Ectodermal cell (in vitro differentiated cells): ENCODE measurements around the gene KPNA4.
"Not testable (repeated sequence)": the region's sequence is repeated elsewhere in the genome, so short reads cannot be mapped to it uniquely, and the experiment has no call there.

Experiments used
- H3K27ac ChIP-seq: 2 replicates; pipeline ENCODE4 v1.7.0; 2013; ENCODE audit warnings: mild to moderate bottlenecking, low read depth, low read length; ENCODE audit not compliant: insufficient read depth, poor library complexity, severe bottlenecking
- H3K27me3 ChIP-seq: 2 replicates; pipeline ENCODE4 v1.7.0; 2013; ENCODE audit warnings: mild to moderate bottlenecking, low read length; ENCODE audit not compliant: insufficient read depth, control insufficient read depth, poor library complexity, severe bottlenecking
- H3K36me3 ChIP-seq: one replicate; pipeline ENCODE4 v1.7.0; 2013; ENCODE audit warnings: low read length; ENCODE audit not compliant: control insufficient read depth, insufficient read depth
- H3K4me1 ChIP-seq: one replicate; pipeline ENCODE4 v1.7.0; 2013; ENCODE audit warnings: low read length; ENCODE audit not compliant: control insufficient read depth, insufficient read depth
- H3K4me3 ChIP-seq: 2 replicates; pipeline ENCODE4 v1.7.0; 2013; ENCODE audit warnings: low read depth, low read length, control low read depth; ENCODE audit not compliant: insufficient read depth
- H3K9me3 ChIP-seq: 2 replicates; pipeline ENCODE4 v1.7.0; 2013; ENCODE audit warnings: mild to moderate bottlenecking, low read length, moderate library complexity; ENCODE audit not compliant: control insufficient read depth
- WGBS, 2 experiments: methylation state at CpG; one replicate each; pipeline ENCODE4 v1.1.7; 2013; ENCODE audit warnings: missing lambda C conversion rate in 2 of 2; 5-methylcytosine and 5-hydroxymethylcytosine counted together

Gene KPNA4

GRCh38 chr3:160554980-160555379, 10.4 kb downstream of the KPNA4 start:
- H3K27ac ChIP-seq, result no peak overlapping the region
- H3K36me3 ChIP-seq, result peaks cover 9% of the 10 kb centered on the region
- H3K4me3 ChIP-seq, result no peak overlapping the region
- H3K4me1 ChIP-seq, result no peaks in the 10 kb centered on the region
- 92 to 96% methylated on average over 3 of the region's 3 CpGs for WGBS, 2 experiments
- H3K9me3 ChIP-seq, result no peaks in the 10 kb centered on the region
- no peaks in the 10 kb centered on the region for H3K27me3 ChIP-seq

GRCh38 chr3:160553827-160554226, 11.5 kb downstream of the KPNA4 start:
- Histone ChIP-seq H3K4me1 (no peaks in the 10 kb centered on the region), H3K36me3 (peaks cover 15% of the 10 kb centered on the region), H3K27ac (no peak overlapping the region), H3K27me3 (no peaks in the 10 kb centered on the region), H3K4me3 (no peak overlapping the region), H3K9me3 (peaks cover 5% of the 10 kb centered on the region)
- no CpG with 5 or more reads among the region's 1 CpG for WGBS, 2 experiments

- WGBS, 2 experiments, result 92 to 98% methylated on average over 2 to 4 of the region's 4 CpGs
- peaks cover 10% of the 10 kb centered on the region for H3K36me3 ChIP-seq
- no peak overlapping the region for H3K4me3 ChIP-seq
- H3K4me1 ChIP-seq, result no peaks in the 10 kb centered on the region
- no peak overlapping the region for H3K27ac ChIP-seq
- peaks cover 6% of the 10 kb centered on the region for H3K9me3 ChIP-seq
- no peaks in the 10 kb centered on the region for H3K27me3 ChIP-seq
Measured at GRCh38 chr3:160546727-160547126, 18.6 kb downstream of the KPNA4 start.

- Histone ChIP-seq H3K9me3 (peaks cover 6% of the 10 kb centered on the region), H3K4me1 (no peaks in the 10 kb centered on the region), H3K27ac (no peak overlapping the region), H3K4me3 (no peak overlapping the region), H3K27me3 (no peaks in the 10 kb centered on the region), H3K36me3 (peaks cover 10% of the 10 kb centered on the region)
- 94 to 95% methylated on average over 3 of the region's 3 CpGs for WGBS, 2 experiments
Measured at GRCh38 chr3:160545504-160545871, 19.9 kb downstream of the KPNA4 start.

GRCh38 chr3:160544844-160545503, 20.4 kb downstream of the KPNA4 start:
- Histone ChIP-seq H3K27ac (no peak overlapping the region), H3K4me1 (no peaks in the 10 kb centered on the region), H3K27me3 (no peaks in the 10 kb centered on the region), H3K4me3 (no peak overlapping the region), H3K36me3 (peaks cover 6% of the 10 kb centered on the region), H3K9me3 (peaks cover 6% of the 10 kb centered on the region)
- 84 to 97% methylated on average over 1 of the region's 2 CpGs for WGBS, 2 experiments

- 88 to 100% methylated on average over 2 of the region's 2 CpGs for WGBS, 2 experiments
- Histone ChIP-seq H3K27ac (no peak overlapping the region), H3K27me3 (no peaks in the 10 kb centered on the region), H3K4me3 (no peak overlapping the region), H3K4me1 (no peaks in the 10 kb centered on the region), H3K36me3 (no peaks in the 10 kb centered on the region), H3K9me3 (no peaks in the 10 kb centered on the region)
Measured at GRCh38 chr3:160540551-160540950, 24.8 kb downstream of the KPNA4 start.

GRCh38 chr3:160538895-160539294, 26.5 kb downstream of the KPNA4 start:
- Histone ChIP-seq H3K36me3 (no peaks in the 10 kb centered on the region), H3K27ac (no peak overlapping the region), H3K9me3 (no peaks in the 10 kb centered on the region), H3K27me3 (no peaks in the 10 kb centered on the region), H3K4me1 (no peaks in the 10 kb centered on the region), H3K4me3 (no peak overlapping the region)

- no peaks in the 10 kb centered on the region for H3K4me1 ChIP-seq
- no peak overlapping the region for H3K4me3 ChIP-seq
- H3K27ac ChIP-seq, result no peak overlapping the region
- H3K27me3 ChIP-seq, result no peaks in the 10 kb centered on the region
- WGBS, 2 experiments, result 97% methylated on average over 1 of the region's 1 CpG
- H3K36me3 ChIP-seq, result no peaks in the 10 kb centered on the region
- H3K9me3 ChIP-seq, result no peaks in the 10 kb centered on the region
Measured at GRCh38 chr3:160537729-160538128, 27.6 kb downstream of the KPNA4 start.

- Histone ChIP-seq H3K4me3 (no peak overlapping the region), H3K36me3 (peaks cover 13% of the 10 kb centered on the region)
Measured at GRCh38 chr3:160532371-160532770, 33.0 kb downstream of the KPNA4 start.

GRCh38 chr3:160531311-160531710, 34.1 kb downstream of the KPNA4 start:
- Histone ChIP-seq H3K4me3 (no peak overlapping the region), H3K4me1 (no peaks in the 10 kb centered on the region), H3K36me3 (peaks cover 19% of the 10 kb centered on the region), H3K27me3 (no peaks in the 10 kb centered on the region), H3K9me3 (no peaks in the 10 kb centered on the region), H3K27ac (no peak overlapping the region)
- WGBS, 2 experiments, result 100% methylated on average over 1 of the region's 1 CpG; no CpG with 5 or more reads in 1 of the 2 experiments

More at GRCh38 chr3:160532371-160532770, 33.0 kb downstream of the KPNA4 start:
- no peaks in the 10 kb centered on the region for H3K9me3 ChIP-seq
- no peaks in the 10 kb centered on the region for H3K4me1 ChIP-seq
- no peak overlapping the region for H3K27ac ChIP-seq
- H3K27me3 ChIP-seq, result no peaks in the 10 kb centered on the region

- H3K27ac ChIP-seq, H3K4me3 ChIP-seq, H3K9me3 ChIP-seq, H3K4me1 ChIP-seq, H3K27me3 ChIP-seq: not testable (repeated sequence)
- 89 to 97% methylated on average over 2 of the region's 2 CpGs for WGBS, 2 experiments
- H3K36me3 ChIP-seq, result peaks cover 49% of the 10 kb centered on the region
Measured at GRCh38 chr3:160516391-160516790, 49.0 kb downstream of the KPNA4 start.
